ENCODE measurements around the gene FANCE.

Gene FANCE

DNA sequence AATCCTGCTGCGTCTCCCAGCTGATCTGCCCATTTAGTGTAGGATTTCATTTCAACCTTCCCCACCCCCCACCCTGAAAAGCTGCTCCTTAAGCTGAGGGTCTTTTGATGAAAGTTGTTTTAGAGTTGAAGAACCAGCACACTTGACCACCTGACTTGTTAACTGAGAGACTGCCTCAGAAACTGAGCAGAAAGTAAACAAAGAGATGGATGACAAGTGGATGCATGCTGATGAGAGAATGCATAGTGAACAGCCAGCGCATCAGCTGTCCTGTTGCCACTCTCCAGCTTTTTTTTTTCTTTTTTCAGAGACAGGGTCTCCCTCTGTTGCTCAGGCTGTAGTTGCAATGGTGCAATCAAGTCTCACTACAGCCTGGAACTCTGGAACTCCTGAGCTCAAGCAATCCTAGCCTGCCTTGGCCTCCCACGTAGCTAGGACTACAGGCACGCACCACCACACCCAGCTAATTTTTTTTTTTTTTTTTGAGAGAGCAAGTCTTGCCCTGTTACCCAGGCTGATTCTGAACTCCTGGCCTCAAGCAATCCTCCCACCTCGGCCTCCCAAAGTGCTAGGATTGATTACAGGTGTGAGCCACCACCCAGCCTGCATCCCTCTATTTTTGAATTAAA is 25.5 kb downstream of the FANCE start:
- no peak overlapping the region for H3K4me3 Mint-ChIP-seq
- peaks cover 13% of the 10 kb centered on the region for H3K27me3 Mint-ChIP-seq
- H3K27ac Mint-ChIP-seq: no peak overlapping the region
- intact Hi-C loops (cut with micrococcal nuclease): no loop called here
- H3K36me3 Mint-ChIP-seq (ENCODE audit: low read depth): peaks cover 22% of the 10 kb centered on the region
- no peaks in the 10 kb centered on the region for H3K9me3 Mint-ChIP-seq
- H3K4me1 Mint-ChIP-seq (ENCODE audit: low read depth): peaks cover 15% of the 10 kb centered on the region

DNA sequence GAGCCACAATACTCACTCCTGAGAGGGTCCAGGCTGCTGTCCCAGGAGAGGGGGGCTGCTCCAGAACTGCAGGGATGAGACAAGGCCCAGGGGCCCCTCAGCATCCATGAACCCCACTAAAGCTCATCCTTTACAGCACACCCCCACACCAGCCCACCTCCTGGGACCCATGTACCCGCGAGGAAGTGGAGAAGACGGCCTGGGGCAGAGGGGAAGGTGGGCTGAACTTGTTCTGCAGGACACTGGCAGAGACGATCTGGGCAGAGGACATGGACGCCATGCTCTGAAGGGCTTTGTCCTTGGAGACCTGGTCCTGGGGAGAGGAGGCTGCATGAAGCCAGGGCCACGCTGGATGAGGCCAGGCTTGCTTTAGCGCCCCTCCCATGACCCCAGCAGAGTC is 26.1 kb downstream of the FANCE start:
- no peak overlapping the region for H3K4me3 Mint-ChIP-seq
- no peak overlapping the region for H3K27ac Mint-ChIP-seq
- peaks cover 15% of the 10 kb centered on the region for H3K4me1 Mint-ChIP-seq (ENCODE audit: low read depth)
- H3K36me3 Mint-ChIP-seq (ENCODE audit: low read depth): peaks cover 16% of the 10 kb centered on the region
- H3K9me3 Mint-ChIP-seq: no peaks in the 10 kb centered on the region
- intact Hi-C loops (cut with micrococcal nuclease): no loop called here
- peaks cover 14% of the 10 kb centered on the region for H3K27me3 Mint-ChIP-seq

DNA sequence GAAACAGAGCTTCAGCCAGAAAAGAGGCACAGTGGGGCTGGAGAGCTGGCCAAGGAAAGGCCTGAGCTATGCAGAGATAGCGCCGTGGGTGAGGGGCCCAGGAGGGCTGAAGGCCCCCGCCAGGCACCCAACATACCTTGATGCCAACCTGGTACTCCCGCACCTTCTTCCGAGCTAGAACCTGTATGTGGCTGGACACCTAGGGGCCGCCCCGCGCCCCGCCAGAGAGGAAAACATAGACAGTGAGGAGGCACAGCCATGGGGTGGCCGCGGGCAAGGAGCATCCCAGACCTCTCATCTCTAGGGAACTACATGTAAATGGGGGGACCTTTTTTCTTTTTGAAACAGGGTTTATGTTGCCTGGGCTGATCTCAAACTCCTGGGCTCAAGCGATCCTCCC is 28.0 kb downstream of the FANCE start:
- intact Hi-C loops (cut with micrococcal nuclease): no loop called here
- Mint-ChIP-seq H3K27ac (no peak overlapping the region), H3K36me3 (ENCODE audit: low read depth) (peaks cover 4% of the 10 kb centered on the region), H3K4me1 (ENCODE audit: low read depth) (peaks cover 29% of the 10 kb centered on the region), H3K4me3 (no peak overlapping the region), H3K9me3 (no peaks in the 10 kb centered on the region), H3K27me3 (peaks cover 21% of the 10 kb centered on the region)

DNA sequence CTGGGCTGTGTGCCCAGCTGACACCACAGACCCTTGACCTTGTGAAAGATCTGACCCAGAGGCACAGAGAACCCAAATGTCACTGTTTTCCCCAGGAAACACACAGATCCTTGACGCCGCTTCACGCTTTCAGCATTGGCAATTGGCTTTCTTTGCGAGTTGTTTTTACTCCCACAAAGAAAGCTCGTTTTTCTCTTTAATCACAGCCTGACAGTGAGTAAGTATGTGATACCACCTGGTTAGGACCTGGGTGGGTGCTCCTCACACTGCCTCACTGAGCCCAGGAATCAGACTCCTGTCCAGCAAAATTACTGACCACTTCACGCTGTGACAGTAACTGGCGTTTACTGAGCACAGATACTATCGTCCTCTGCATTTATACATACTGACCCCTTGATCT is 29.1 kb downstream of the FANCE start:
- no peaks in the 10 kb centered on the region for H3K36me3 Mint-ChIP-seq (ENCODE audit: low read depth)
- intact Hi-C loops (cut with micrococcal nuclease): no loop called here
- H3K4me1 Mint-ChIP-seq (ENCODE audit: low read depth): peaks cover 22% of the 10 kb centered on the region
- H3K4me3 Mint-ChIP-seq: no peak overlapping the region
- no peak overlapping the region for H3K27ac Mint-ChIP-seq
- H3K27me3 Mint-ChIP-seq: peaks cover 23% of the 10 kb centered on the region
- no peaks in the 10 kb centered on the region for H3K9me3 Mint-ChIP-seq

DNA sequence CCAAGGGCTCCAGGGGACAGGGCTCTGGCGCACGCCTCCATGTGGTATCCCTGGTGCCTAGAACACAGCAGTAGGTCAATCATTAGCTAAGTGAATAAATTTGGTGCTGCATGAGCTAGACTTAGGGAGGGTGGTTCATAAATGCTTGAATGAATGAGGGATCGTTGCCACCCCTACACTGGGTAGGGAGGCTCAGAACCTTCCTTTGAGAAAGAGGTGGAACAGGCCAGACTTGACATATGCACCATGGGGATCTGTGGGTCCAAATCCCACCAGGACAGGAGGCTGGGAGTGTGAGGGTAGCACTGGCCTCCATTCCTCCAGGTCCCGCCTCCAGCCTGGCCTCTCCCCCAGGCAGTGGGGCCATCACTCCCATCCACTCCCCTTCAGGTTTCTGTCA is 30.9 kb downstream of the FANCE start:
- Mint-ChIP-seq H3K27ac (no peak overlapping the region), H3K36me3 (ENCODE audit: low read depth) (no peaks in the 10 kb centered on the region), H3K4me3 (no peak overlapping the region), H3K27me3 (peaks cover 22% of the 10 kb centered on the region), H3K9me3 (no peaks in the 10 kb centered on the region), H3K4me1 (ENCODE audit: low read depth) (peaks cover 23% of the 10 kb centered on the region)
- intact Hi-C loops (cut with micrococcal nuclease): no loop called here

DNA sequence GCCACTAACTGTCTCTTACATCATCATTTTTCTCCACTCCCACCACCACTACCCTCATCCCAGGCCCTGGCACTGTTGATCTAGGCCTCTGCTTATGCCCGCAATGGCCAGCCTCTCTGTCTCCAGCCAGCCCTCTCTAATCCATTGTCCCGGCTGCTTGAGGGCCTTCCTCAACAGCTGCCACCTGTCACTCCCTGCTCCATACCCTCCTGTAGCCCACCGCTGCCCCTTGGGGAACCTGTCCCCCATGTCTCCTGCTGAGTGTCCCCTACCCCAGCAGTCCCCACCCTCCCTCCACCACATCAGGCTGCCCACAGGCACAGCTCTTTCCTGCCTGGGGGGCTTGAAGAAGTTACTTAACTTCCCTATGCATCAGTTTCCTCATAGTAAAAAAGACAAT is 31.4 kb downstream of the FANCE start:
- Mint-ChIP-seq H3K9me3 (no peaks in the 10 kb centered on the region), H3K4me3 (no peak overlapping the region), H3K27ac (no peak overlapping the region), H3K36me3 (ENCODE audit: low read depth) (no peaks in the 10 kb centered on the region), H3K27me3 (peaks cover 24% of the 10 kb centered on the region), H3K4me1 (ENCODE audit: low read depth) (peaks cover 27% of the 10 kb centered on the region)
- intact Hi-C loops (cut with micrococcal nuclease): no loop called here

DNA sequence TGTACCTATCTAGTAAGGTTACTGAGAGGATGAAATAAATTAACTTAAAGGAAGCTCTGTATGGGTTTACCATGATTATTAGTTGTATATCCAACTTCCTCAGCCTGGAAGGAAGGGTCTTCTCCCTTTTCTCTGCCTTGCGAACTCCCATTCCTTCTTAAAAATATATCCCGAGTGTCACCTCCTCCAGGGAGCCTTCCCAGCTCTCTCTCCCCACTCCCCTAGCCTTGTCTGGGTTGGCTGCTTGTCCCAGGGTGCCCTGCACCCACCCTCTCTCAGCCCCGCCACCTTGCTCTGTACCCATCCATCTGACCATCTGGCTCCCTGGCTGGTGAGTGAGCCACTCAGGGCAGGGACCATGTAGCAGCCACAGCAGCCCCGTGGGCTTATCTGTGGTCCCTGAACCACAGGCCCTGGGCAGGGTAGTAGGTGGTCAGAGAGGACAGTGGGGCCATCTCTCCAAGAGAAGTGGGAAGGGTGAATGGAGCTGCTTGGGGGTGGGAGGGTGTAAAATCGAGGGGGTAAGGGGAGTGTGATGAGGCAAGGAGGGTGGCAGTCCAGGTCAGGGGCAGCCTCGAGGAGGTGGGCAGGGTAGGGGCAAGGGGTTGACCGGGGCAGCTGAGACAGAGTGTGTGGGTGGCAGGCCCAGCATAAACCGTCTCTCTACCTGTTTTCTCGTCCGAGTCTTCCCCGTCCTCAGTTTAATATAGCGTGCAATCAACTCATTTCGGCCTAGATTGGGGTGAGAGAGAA is 31.9 kb downstream of the FANCE start:
- peak overlapping the region; percentile 4 for H3K27ac Mint-ChIP-seq
- H3K9me3 Mint-ChIP-seq: no peaks in the 10 kb centered on the region
- intact Hi-C loops (cut with micrococcal nuclease): no loop called here
- H3K27me3 Mint-ChIP-seq: peaks cover 24% of the 10 kb centered on the region
- H3K4me3 Mint-ChIP-seq: no peak overlapping the region
- peaks cover 27% of the 10 kb centered on the region for H3K4me1 Mint-ChIP-seq (ENCODE audit: low read depth)
- no peaks in the 10 kb centered on the region for H3K36me3 Mint-ChIP-seq (ENCODE audit: low read depth)

DNA sequence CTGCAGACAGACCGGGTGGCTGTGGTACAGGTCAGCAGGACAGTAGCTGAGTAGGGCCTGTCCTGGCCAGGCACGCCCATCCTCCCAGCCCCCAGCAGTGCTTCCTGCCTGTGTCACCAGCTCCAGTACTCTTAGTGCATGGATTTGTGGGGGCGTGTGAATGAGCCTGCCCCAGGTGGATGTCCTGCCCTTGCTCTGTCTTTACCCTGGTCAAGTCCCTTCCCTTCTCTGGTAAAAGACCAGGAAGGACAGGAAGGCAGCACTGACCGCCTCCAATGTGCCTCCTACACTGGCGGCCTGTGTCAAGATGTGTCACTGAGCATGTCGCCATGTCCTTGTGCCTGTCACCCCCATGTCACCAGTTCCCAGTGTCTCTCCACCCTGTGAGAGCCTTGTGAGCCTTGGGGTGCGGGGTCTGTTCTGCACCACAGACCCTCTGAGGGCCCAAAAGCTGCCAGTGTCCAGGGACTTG is 32.8 kb downstream of the FANCE start:
- Mint-ChIP-seq H3K9me3 (no peaks in the 10 kb centered on the region), H3K36me3 (ENCODE audit: low read depth) (no peaks in the 10 kb centered on the region), H3K4me3 (no peak overlapping the region), H3K27ac (peak overlapping the region; percentile 4), H3K27me3 (peaks cover 20% of the 10 kb centered on the region), H3K4me1 (ENCODE audit: low read depth) (peaks cover 27% of the 10 kb centered on the region)
- intact Hi-C loops (cut with micrococcal nuclease): no loop called here

DNA sequence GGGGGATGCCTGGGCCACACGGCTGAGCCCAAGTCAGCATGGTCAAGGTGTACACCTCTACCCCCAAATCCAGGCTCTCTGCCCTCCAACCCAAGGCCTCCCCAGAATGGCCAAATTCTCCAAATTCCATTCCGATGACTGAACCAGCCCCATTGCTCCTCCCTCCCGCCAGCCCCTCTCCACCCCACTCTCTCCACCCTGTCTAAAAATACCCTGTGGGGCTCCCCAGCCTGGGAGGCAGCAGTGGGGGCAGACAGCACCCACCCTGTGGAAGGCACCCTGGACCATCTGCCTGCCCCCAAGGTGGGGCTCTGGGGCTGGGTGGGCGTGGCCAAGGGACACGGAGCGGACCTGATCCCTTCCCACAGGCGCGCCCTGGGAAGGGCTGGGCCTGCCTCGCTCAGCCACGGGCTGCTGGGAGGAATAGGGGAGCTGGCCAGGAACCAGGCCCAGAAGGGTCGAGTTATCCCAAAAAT is 33.3 kb downstream of the FANCE start:
- H3K27me3 Mint-ChIP-seq: peaks cover 25% of the 10 kb centered on the region
- peaks cover 27% of the 10 kb centered on the region for H3K4me1 Mint-ChIP-seq (ENCODE audit: low read depth)
- H3K27ac Mint-ChIP-seq: no peak overlapping the region
- no peaks in the 10 kb centered on the region for H3K36me3 Mint-ChIP-seq (ENCODE audit: low read depth)
- intact Hi-C loops (cut with micrococcal nuclease): no loop called here
- H3K9me3 Mint-ChIP-seq: no peaks in the 10 kb centered on the region
- H3K4me3 Mint-ChIP-seq: no peak overlapping the region

DNA sequence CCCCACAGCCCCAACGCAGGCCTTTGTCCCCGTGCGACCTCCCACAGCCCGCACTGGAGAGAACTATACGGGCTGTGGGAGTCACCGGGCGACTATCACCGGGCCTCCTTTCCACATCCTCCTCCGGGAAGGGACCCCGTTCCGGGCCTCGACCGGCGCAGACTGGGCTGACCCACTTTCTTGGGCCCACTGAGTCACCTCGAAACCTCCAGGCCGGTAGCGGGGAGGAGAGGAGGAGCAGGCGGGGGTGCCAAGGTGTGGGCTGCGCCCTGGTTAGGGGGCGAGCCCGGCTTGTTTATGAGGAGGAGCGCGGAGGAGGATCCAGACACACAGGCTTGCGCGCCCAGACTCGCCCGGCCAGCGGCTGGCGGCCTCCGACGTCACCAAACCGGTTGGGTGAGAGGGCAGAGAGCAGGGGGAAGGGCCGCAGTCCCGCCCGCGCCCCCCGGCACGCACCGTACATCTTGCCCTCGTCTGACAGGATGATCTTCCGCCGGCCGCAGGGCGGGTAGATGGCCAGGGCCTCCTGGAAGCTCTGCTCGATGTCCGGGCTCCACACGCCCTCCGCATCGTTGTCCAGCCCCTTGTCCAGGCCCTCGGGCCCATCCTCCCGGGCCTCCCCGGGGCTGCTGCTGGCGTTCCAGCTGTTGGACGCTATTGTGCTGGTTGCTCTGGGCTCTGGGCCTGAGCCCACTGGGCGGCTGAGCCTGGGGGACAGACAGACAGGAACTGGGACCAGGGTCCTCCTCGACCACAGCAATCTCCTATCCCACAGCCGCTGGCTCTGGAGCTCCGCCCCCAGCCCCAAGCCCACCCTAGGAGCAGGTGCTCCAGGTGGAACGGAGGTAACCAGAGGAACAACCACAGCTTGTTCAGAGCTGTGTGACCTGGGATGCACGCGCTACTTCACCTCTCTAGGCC is 34.1 kb downstream of the FANCE start:
- H3K27ac Mint-ChIP-seq: no peak overlapping the region
- peaks cover 29% of the 10 kb centered on the region for H3K27me3 Mint-ChIP-seq
- H3K4me1 Mint-ChIP-seq (ENCODE audit: low read depth): peaks cover 27% of the 10 kb centered on the region
- intact Hi-C loops (cut with micrococcal nuclease): no loop called here
- H3K9me3 Mint-ChIP-seq: no peaks in the 10 kb centered on the region
- H3K36me3 Mint-ChIP-seq (ENCODE audit: low read depth): no peaks in the 10 kb centered on the region
- no peak overlapping the region for H3K4me3 Mint-ChIP-seq

DNA sequence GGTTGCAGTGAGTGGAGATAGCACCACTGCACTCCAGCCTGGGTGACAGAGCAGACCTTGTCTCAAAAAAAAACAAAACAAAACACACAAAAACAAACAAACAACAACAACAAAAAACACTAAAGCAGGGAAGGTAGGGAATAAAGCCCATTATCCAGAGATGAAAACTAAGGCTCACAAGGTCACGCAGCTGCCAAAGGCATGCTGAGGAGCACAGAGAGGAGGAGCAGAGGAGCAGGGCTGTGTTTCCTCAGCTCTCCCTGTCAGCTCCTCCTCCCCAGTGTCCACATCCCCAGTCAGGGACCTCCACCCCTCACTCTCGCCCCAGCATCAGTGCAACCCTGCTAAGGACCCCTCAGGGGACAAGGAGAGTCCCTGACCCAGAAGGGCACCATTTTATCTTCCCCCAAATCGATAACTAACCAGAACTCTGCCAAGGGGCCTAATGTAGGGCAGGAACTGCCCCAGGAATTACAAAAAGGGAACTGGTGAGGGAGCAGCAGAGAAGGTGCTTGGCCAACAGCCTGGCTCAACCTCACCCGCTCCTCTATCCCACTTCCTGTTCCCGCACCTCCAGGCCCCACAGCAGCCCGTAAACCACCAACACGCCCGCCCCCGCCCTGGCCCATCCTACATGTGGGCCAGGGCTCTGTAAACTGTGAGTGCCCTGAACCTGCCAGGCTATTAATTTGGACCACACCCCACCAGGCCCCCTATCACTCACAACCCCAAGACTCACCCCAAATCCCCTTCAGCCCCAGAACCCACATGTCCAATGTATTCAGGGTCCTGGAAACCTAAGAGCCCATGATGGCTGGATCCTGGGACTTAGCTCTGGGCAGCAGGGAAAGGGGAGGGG is 35.7 kb downstream of the FANCE start:
- H3K4me3 Mint-ChIP-seq: no peak overlapping the region
- no peaks in the 10 kb centered on the region for H3K36me3 Mint-ChIP-seq (ENCODE audit: low read depth)
- no peak overlapping the region for H3K27ac Mint-ChIP-seq
- intact Hi-C loops (cut with micrococcal nuclease): no loop called here
- no peaks in the 10 kb centered on the region for H3K9me3 Mint-ChIP-seq
- peaks cover 44% of the 10 kb centered on the region for H3K27me3 Mint-ChIP-seq
- H3K4me1 Mint-ChIP-seq (ENCODE audit: low read depth): peaks cover 38% of the 10 kb centered on the region

DNA sequence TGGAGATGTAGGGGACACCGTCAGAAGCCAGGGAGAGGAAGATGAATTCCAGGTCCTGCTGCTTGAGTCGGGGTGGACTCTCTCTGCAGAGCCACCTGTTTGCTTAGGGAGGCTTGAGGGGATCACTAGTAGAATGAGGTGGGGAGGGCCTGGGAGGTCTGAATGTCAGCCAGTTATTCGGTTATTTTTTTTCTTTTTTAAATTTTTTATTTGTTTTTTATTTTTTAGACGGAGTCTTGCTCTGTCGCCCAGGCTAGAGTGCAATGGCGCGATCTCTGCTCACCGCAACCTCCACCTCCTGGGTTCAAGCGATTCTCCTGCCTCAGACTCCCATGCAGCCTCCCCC is 36.4 kb downstream of the FANCE start:
- no peak overlapping the region for H3K27ac Mint-ChIP-seq
- H3K36me3 Mint-ChIP-seq (ENCODE audit: low read depth): no peaks in the 10 kb centered on the region
- peaks cover 47% of the 10 kb centered on the region for H3K27me3 Mint-ChIP-seq
- H3K9me3 Mint-ChIP-seq: no peaks in the 10 kb centered on the region
- peaks cover 44% of the 10 kb centered on the region for H3K4me1 Mint-ChIP-seq (ENCODE audit: low read depth)
- intact Hi-C loops (cut with micrococcal nuclease): no loop called here
- H3K4me3 Mint-ChIP-seq: no peak overlapping the region

DNA sequence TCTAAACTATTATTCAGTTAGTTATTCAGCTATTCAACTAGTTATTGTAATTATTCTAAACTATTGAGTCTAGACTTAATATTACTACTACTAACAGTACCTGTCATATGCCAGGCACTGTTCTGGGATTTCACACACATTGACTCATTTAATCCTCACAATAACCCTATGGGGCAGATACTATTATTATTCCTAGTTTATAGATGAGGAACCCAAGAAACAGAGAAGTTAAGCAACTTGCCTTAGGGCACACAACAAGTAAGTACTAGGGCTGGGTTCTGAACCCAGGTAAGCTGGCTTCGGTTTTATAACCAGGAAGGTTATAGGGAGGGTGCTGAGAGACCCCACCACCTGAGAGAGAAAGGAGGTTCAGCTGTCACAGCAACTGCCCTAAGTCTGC is 36.9 kb downstream of the FANCE start:
- no peak overlapping the region for H3K27ac Mint-ChIP-seq
- H3K9me3 Mint-ChIP-seq: no peaks in the 10 kb centered on the region
- no peak overlapping the region for H3K4me3 Mint-ChIP-seq
- H3K36me3 Mint-ChIP-seq (ENCODE audit: low read depth): no peaks in the 10 kb centered on the region
- peaks cover 50% of the 10 kb centered on the region for H3K27me3 Mint-ChIP-seq
- intact Hi-C loops (cut with micrococcal nuclease): no loop called here
- H3K4me1 Mint-ChIP-seq (ENCODE audit: low read depth): peaks cover 46% of the 10 kb centered on the region
